ENCODE measurements around the gene LAMB1. TPM values are rescaled to one million over a fixed set of nuclear protein-coding genes. Genes with fewer than 3 reads are reported as not detected.

LAMB1 gene
- total and polyA plus RNA-seq, 2 of the 13 experiments (the other 11 are each of a cell fraction or from before 2014, with no cell fraction given), result 109 to 124 TPM

DNA sequence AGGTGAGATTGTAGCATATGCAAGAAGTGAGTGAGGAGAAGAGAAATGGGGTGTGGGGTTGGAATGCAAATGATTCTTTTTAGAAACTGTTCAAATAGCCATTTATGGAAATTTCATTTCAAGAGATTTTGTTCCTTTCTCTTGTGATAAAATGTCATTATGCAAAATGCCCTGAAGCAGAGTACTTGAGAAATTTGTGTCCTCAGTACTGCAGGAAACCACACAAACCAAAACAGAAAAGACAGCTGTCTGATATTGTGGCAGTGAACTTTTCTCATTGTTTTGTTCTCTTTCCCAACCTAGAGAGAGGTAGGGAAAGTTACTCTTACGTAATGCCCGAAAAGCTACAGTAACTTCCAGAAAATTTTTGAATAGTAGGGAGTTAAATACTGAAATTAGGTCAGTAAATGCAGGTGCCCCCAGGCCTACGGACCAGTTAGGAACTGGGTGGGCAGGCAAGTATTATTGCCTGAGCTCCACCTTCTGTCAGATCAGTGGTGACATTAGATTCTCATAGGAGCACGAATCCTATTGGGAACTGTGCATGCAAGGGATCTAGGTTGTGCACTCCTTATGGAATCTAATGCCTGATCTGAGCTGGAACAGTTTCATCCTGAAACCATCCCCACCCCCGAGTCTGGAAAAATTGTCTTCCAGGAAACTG is 78.0 kb downstream of the LAMB1 start:
- H3K9me3 ChIP-seq (ENCODE audit: low read length), result no peaks in the 10 kb centered on the region
- WGBS (ENCODE audit: low lambda C conversion rate), result 97% methylated on average over 5 of the region's 5 CpGs
- H3K27ac ChIP-seq (ENCODE audit: extremely low read length, insufficient read depth, low read length), result no peak overlapping the region
- no peak overlapping the region for H2AFZ ChIP-seq (ENCODE audit: low read length)
- in situ Hi-C loops (cut with HindIII; ENCODE audit: extremely low pct_ligation_motif_present, low pct_unique_long_range_greater_than_20kb), result no loop called here
- H3K36me3 ChIP-seq (replicated peaks in 1 of 2; ENCODE audit: control insufficient read depth in 1 of 2, insufficient read depth in 2 of 2, low read length in 2 of 2), result peaks cover 8 to 73% of the 10 kb centered on the region in 2 experiments
- no peak for FAIRE-seq
- no peaks in the 10 kb centered on the region for H3K79me2 ChIP-seq (ENCODE audit: insufficient read depth, low read length)
- ChIA-PET POLR2A (no interaction called here), CTCF (ENCODE audit: low intra/inter-chr PET ratio, low total read pairs) (no interaction called here)
- no peak for DNase-seq (ENCODE audit: low spot score)
- no peaks in the 10 kb centered on the region; a peak in 1 of 5 replicates for H3K27me3 ChIP-seq (ENCODE audit: control insufficient read depth in 1 of 2, insufficient read depth in 2 of 2, low read length in 2 of 2)
- ATAC-seq, result no peak
- H3K4me3 ChIP-seq (replicated peaks in 1 of 3; ENCODE audit: insufficient read depth in 1 of 3, low read depth in 2 of 3, low read length in 3 of 3), result no peak overlapping the region
- H3K9ac ChIP-seq (ENCODE audit: insufficient read depth, low read depth, low read length), result no peak overlapping the region
- TF ChIP-seq SMYD3 (CRISPR knock-in tag; IDR thresholded peaks at IDR 0.05) (no peak), ZBTB33 (CRISPR knock-in tag; IDR thresholded peaks at IDR 0.05) (no peak), CEBPB (IDR thresholded peaks at IDR 0.05; ENCODE audit: borderline replicate concordance, low read depth, low read length) (peak; percentile 31; the same call in 1 of the 2 replicates), POGK (CRISPR knock-in tag; conservative IDR thresholded peaks at IDR 0.05) (no peak), RBM22 (optimal IDR thresholded peaks at IDR 0.05; ENCODE audit: low read length) (peak; percentile 47), ELF1 (CRISPR knock-in tag; IDR thresholded peaks at IDR 0.05) (no peak), SP5 (CRISPR knock-in tag; IDR thresholded peaks at IDR 0.05; ENCODE audit: borderline replicate concordance, low read depth) (no peak), ATF3 (CRISPR knock-in tag; IDR thresholded peaks at IDR 0.05) (no peak), ZKSCAN1 (IDR thresholded peaks at IDR 0.05; ENCODE audit: low read length) (no peak), ZNF101 (CRISPR knock-in tag; IDR thresholded peaks at IDR 0.05; ENCODE audit: borderline replicate concordance, low read depth) (no peak), MED13 (CRISPR knock-in tag; IDR thresholded peaks at IDR 0.05) (no peak)
- no TSS peak for BruUV-seq (replicated peaks)
- H4K20me1 ChIP-seq (ENCODE audit: insufficient read depth, low read length), result no peaks in the 10 kb centered on the region
- intact Hi-C loops (cut with micrococcal nuclease; ENCODE audit: unreplicated experiment), result no loop called here
- H3K4me2 ChIP-seq (ENCODE audit: low read depth, low read length), result no peak overlapping the region
- H3K4me1 ChIP-seq (ENCODE audit: insufficient read depth, low read length), result no peaks in the 10 kb centered on the region

Data from HepG2 (cell line).